CD4-positive, alpha-beta memory T cell (primary cell): Measurements from ENCODE around the gene RASSF1. TPM values are rescaled to one million over a fixed set of nuclear protein-coding genes. Genes with fewer than 3 reads are reported as not detected.

Source experiments
- CTCF ChIA-PET: fragments of 350-600 bp; sonication (Branson Sonifier 250); formaldehyde crosslinking; loops from one replicate; lab custom pipeline; 2021; ENCODE audit warnings: inconsistent platforms; ENCODE audit not compliant: partially characterized antibody; lab: Charles Lee
- POLR2A ChIA-PET: fragments of 350-600 bp; sonication (Branson Sonifier 250); formaldehyde crosslinking; loops from one replicate; lab custom pipeline; 2021; ENCODE audit not compliant: partially characterized antibody; lab: Charles Lee
- DNase-seq, 5 donors: peaks; one replicate each; pipeline versions ENCODE4 v3.0.0 to v3.0.0-alpha.2; 2020 to 2022; ENCODE audit warnings: mixed read lengths in 1 of 5
- H3K27ac ChIP-seq: one replicate; pipeline ENCODE4 v1.7.0; 2013; ENCODE audit warnings: low read depth, low read length
- H3K27me3 ChIP-seq: 2 replicates; pipeline ENCODE4 v1.7.0; 2013; ENCODE audit warnings: mild to moderate bottlenecking, low read length, moderate library complexity; ENCODE audit not compliant: insufficient read depth
- H3K36me3 ChIP-seq: 2 replicates; pipeline ENCODE4 v1.7.0; 2013; ENCODE audit warnings: mild to moderate bottlenecking, low read length, moderate library complexity; ENCODE audit not compliant: insufficient read depth
- H3K4me1 ChIP-seq: 2 replicates; pipeline ENCODE4 v1.7.0; 2013; ENCODE audit warnings: mild to moderate bottlenecking, low read length, moderate library complexity; ENCODE audit not compliant: insufficient read depth
- H3K4me3 ChIP-seq, 2 donors: one replicate each; pipeline ENCODE4 v1.7.0; 2013; ENCODE audit warnings: low read length in 2 of 2, mild to moderate bottlenecking in 1 of 2
- H3K9me3 ChIP-seq, 2 donors: one replicate each; pipeline ENCODE4 v1.7.0; 2013; ENCODE audit warnings: low read length in 2 of 2, control low read depth in 1 of 2; ENCODE audit not compliant: control insufficient read depth in 1 of 2
- H3K27ac Mint-ChIP-seq, 7 donors: one replicate each; pipeline ENCODE4 v1.8.0; 2020 to 2021; ENCODE audit warnings: mixed read lengths in 7 of 7, mild to moderate bottlenecking in 6 of 7, inconsistent platforms in 3 of 7, moderate library complexity in 3 of 7
- H3K27me3 Mint-ChIP-seq, 2 donors: one replicate each; pipeline ENCODE4 v1.8.0; 2020 to 2021; ENCODE audit warnings: mixed read lengths in 2 of 2
- H3K36me3 Mint-ChIP-seq, 2 donors: one replicate each; pipeline ENCODE4 v1.8.0; 2020 to 2021; ENCODE audit warnings: mixed read lengths in 2 of 2, inconsistent platforms in 1 of 2, mild to moderate bottlenecking in 1 of 2
- H3K4me1 Mint-ChIP-seq, 4 donors: one replicate each; pipeline ENCODE4 v1.8.0; 2020 to 2021; ENCODE audit warnings: mixed read lengths in 4 of 4, mild to moderate bottlenecking in 1 of 4
- H3K4me3 Mint-ChIP-seq, 8 donors: one replicate each; pipeline ENCODE4 v1.8.0; 2020 to 2021; ENCODE audit warnings: mixed read lengths in 8 of 8, mild to moderate bottlenecking in 7 of 8, moderate library complexity in 6 of 8, inconsistent platforms in 3 of 8
- H3K9me3 Mint-ChIP-seq, 8 donors: one replicate each; pipeline ENCODE4 v1.8.0; 2020 to 2021; ENCODE audit warnings: mixed read lengths in 8 of 8, mild to moderate bottlenecking in 5 of 8, inconsistent platforms in 3 of 8, moderate library complexity in 1 of 8
- intact Hi-C: fragments of 100-400 bp; cut with micrococcal nuclease; formaldehyde crosslinking; loops from one replicate; pipeline ENCODE4 v1.15.1; 2023
- polyA plus RNA-seq, 2 donors: library from polyadenylated mRNA; unstranded; fragments of 300-500 nt; fragmentation: Illumina TruSeq; gene quantifications; one replicate each; pipeline ENCODE4 v1.2.3, GENCODE V29; 2021
- total RNA-seq, 2 experiments: library from RNA; stranded (reverse); gene quantifications; one replicate each; pipeline ENCODE4 v1.2.3, GENCODE V29; 2021

The RASSF1 gene
- total and polyA plus RNA-seq, 4 experiments from 2014 or later, result 37.5 to 86.9 (median 72.1) TPM

GRCh38 chr3:50299929-50300680 lies 40.5 kb downstream of the RASSF1 start:
- H3K27ac Mint-ChIP-seq, result peak overlapping the region; percentile 95 to 100 (median 100)
- H3K9me3 Mint-ChIP-seq, result no peaks in the 10 kb centered on the region
- peak in 1 of 5 donors; percentile 32 for DNase-seq
- no peaks in the 10 kb centered on the region for H3K9me3 ChIP-seq
- peaks cover 25% of the 10 kb centered on the region for H3K4me1 ChIP-seq
- peak overlapping the region; percentile 90 for H3K27ac ChIP-seq
- ChIA-PET CTCF (interaction anchor here (0.9 to 3.8 kb wide), 11 partner anchors 15 to 105 kb away, joined by 3 to 37 read pairs (median 5); partner anchors contain the start of genes GNAI2, HYAL2 and TUSC2), POLR2A (interaction anchor here (0.6 to 9.2 kb wide), 15 partner anchors 10 to 269 kb away, joined by 3 to 178 read pairs (median 10); partner anchors contain the start of genes CYB561D2, GNAI2, HEMK1 and HYAL2)
- peak overlapping the region; percentile 57 to 64 for H3K4me3 ChIP-seq
- no peaks in the 10 kb centered on the region for H3K27me3 ChIP-seq
- H3K27me3 Mint-ChIP-seq, result no peaks in the 10 kb centered on the region
- H3K36me3 ChIP-seq, result no peaks in the 10 kb centered on the region
- intact Hi-C loops, result loop anchor here (1.0 to 2.0 kb wide), 8 partner anchors 21 to 361 kb away; partner anchors contain the start of genes CYB561D2, NPRL2, TMEM115 and TUSC2
- H3K4me3 Mint-ChIP-seq, result peak overlapping the region; percentile 95 to 100 (median 97)
- H3K4me1 Mint-ChIP-seq, result peaks cover 15 to 47% (median 27%) of the 10 kb centered on the region in 4 donors
- H3K36me3 Mint-ChIP-seq, result peaks cover 0 to 7% of the 10 kb centered on the region in 2 donors

GRCh38 chr3:50299638-50299928 lies 41.1 kb downstream of the RASSF1 start:
- H3K4me3 Mint-ChIP-seq, result peak overlapping the region; percentile 95 to 100 (median 97)
- H3K4me1 ChIP-seq, result peaks cover 25% of the 10 kb centered on the region
- no peaks in the 10 kb centered on the region for H3K9me3 Mint-ChIP-seq
- ChIA-PET CTCF (interaction anchor here (0.9 to 3.8 kb wide), 12 partner anchors 15 to 105 kb away, joined by 3 to 37 read pairs (median 5); partner anchors contain the start of genes GNAI2, HYAL2 and TUSC2), POLR2A (interaction anchor here (1.0 to 9.2 kb wide), 17 partner anchors 10 to 1090 kb away, joined by 3 to 178 read pairs (median 7); partner anchors contain the start of genes CYB561D2, GNAI2, HEMK1 and HYAL2)
- H3K36me3 Mint-ChIP-seq, result peaks cover 0 to 7% of the 10 kb centered on the region in 2 donors
- no peaks in the 10 kb centered on the region for H3K36me3 ChIP-seq
- peak overlapping the region; percentile 90 for H3K27ac ChIP-seq
- DNase-seq, result no peak
- no peaks in the 10 kb centered on the region for H3K9me3 ChIP-seq
- H3K4me1 Mint-ChIP-seq, result peaks cover 12 to 47% (median 26%) of the 10 kb centered on the region in 4 donors
- intact Hi-C loops, result loop anchor here (1.0 to 2.0 kb wide), 8 partner anchors 22 to 360 kb away; partner anchors contain the start of genes CYB561D2, NPRL2, TMEM115 and TUSC2
- peak overlapping the region; percentile 57 to 64 for H3K4me3 ChIP-seq
- H3K27me3 ChIP-seq, result no peaks in the 10 kb centered on the region
- no peaks in the 10 kb centered on the region for H3K27me3 Mint-ChIP-seq
- H3K27ac Mint-ChIP-seq, result peak overlapping the region; percentile 95 to 100 (median 100)

GRCh38 chr3:50298836-50299637 lies 41.6 kb downstream of the RASSF1 start, which contains the start of the genes HYAL3 and NAA80:
Gene HYAL3 (minus strand): TSS chr3:50299405. CDS start chr3:50295602, 3,803 bp downstream.
Gene NAA80 (minus strand): TSS chr3:50299405. CDS start chr3:50297463, 1,942 bp downstream.
- no peaks in the 10 kb centered on the region for H3K9me3 ChIP-seq
- H3K4me3 Mint-ChIP-seq, result peak within 1 kb of the TSS; percentile 95 to 100 (median 97)
- no peaks in the 10 kb centered on the region for H3K36me3 ChIP-seq
- DNase-seq, result peak; percentile 100
- no peaks in the 10 kb centered on the region for H3K27me3 Mint-ChIP-seq
- H3K4me1 ChIP-seq, result peaks cover 25% of the 10 kb centered on the region
- H3K9me3 Mint-ChIP-seq, result no peaks in the 10 kb centered on the region
- H3K27ac ChIP-seq, result peak within 1 kb of the TSS; percentile 90
- intact Hi-C loops, result loop anchor here (1.0 to 2.0 kb wide), 8 partner anchors 22 to 360 kb away; partner anchors contain the start of genes CYB561D2, NPRL2, TMEM115 and TUSC2
- H3K27me3 ChIP-seq, result no peaks in the 10 kb centered on the region
- H3K4me3 ChIP-seq, result peak within 1 kb of the TSS; percentile 74 to 85
- ChIA-PET CTCF (interaction anchor here (0.8 to 3.8 kb wide), 17 partner anchors 15 to 104 kb away, joined by 3 to 37 read pairs (median 5); partner anchors contain the start of genes GNAI2, HYAL2, LSMEM2 and TUSC2), POLR2A (interaction anchor here (0.5 to 9.2 kb wide), 23 partner anchors 9 to 1252 kb away, joined by 3 to 178 read pairs (median 5); partner anchors contain the start of genes C3orf18, CYB561D2, GNAI2 and HEMK1)
- peaks cover 0 to 7% of the 10 kb centered on the region in 2 donors for H3K36me3 Mint-ChIP-seq
- peaks cover 12 to 47% (median 26%) of the 10 kb centered on the region in 4 donors for H3K4me1 Mint-ChIP-seq
- peak within 1 kb of the TSS; percentile 95 to 100 (median 100) for H3K27ac Mint-ChIP-seq

- DNase-seq, result peak in 2 of 5 donors; percentile 18 to 38
Measured at GRCh38 chr3:50297896-50298725, 42.5 kb downstream of the RASSF1 start.

GRCh38 chr3:50297384-50297775 lies 43.3 kb downstream of the RASSF1 start:
- no peaks in the 10 kb centered on the region for H3K9me3 ChIP-seq
- intact Hi-C loops, result no loop called here
- no peaks in the 10 kb centered on the region for H3K36me3 ChIP-seq
- H3K9me3 Mint-ChIP-seq, result peaks cover 0 to 1% (median 0%) of the 10 kb centered on the region in 8 donors
- peak overlapping the region in 4 of 8 donors; percentile 17 to 100 (median 98) for H3K4me3 Mint-ChIP-seq
- H3K36me3 Mint-ChIP-seq, result peaks cover 0 to 7% of the 10 kb centered on the region in 2 donors
- no peaks in the 10 kb centered on the region for H3K27me3 Mint-ChIP-seq
- H3K27ac Mint-ChIP-seq, result peak overlapping the region; percentile 15 to 100 (median 99)
- CTCF ChIA-PET, result interaction anchor here (1.6 to 3.8 kb wide), 6 partner anchors 17 to 51 kb away, joined by 5 to 37 read pairs (median 12); partner anchors contain the start of genes HYAL2 and LSMEM2
- peaks cover 18 to 58% (median 34%) of the 10 kb centered on the region in 4 donors for H3K4me1 Mint-ChIP-seq
- H3K4me1 ChIP-seq, result peaks cover 32% of the 10 kb centered on the region
- POLR2A ChIA-PET, result interaction anchor here (0.9 to 9.2 kb wide), 6 partner anchors 10 to 208 kb away, joined by 3 to 178 read pairs (median 4); partner anchors contain the start of genes CYB561D2, HYAL2, NPRL2 and RASSF1
- no peak overlapping the region for H3K4me3 ChIP-seq
- peak overlapping the region; percentile 90 for H3K27ac ChIP-seq
- H3K27me3 ChIP-seq, result no peaks in the 10 kb centered on the region
- DNase-seq, result peak in 1 of 5 donors; percentile 20

More at GRCh38 chr3:50297896-50298725, 42.5 kb downstream of the RASSF1 start:
- ChIA-PET POLR2A (interaction anchor here (0.8 to 9.2 kb wide), 16 partner anchors 8 to 958 kb away, joined by 3 to 178 read pairs (median 8); partner anchors contain the start of genes CYB561D2, GNAI2, HEMK1 and HYAL2), CTCF (interaction anchor here (1.0 to 3.8 kb wide), 13 partner anchors 14 to 103 kb away, joined by 3 to 37 read pairs (median 5); partner anchors contain the start of genes GNAI2, HYAL2 and LSMEM2)
- H3K27ac ChIP-seq, result peak overlapping the region; percentile 90
- H3K36me3 ChIP-seq, result no peaks in the 10 kb centered on the region
- intact Hi-C loops, result loop anchor here (2.0 kb wide), 1 partner anchor 31 kb away; the partner anchor contains the start of gene TUSC2
- Mint-ChIP-seq H3K9me3 (no peaks in the 10 kb centered on the region), H3K36me3 (peaks cover 0 to 7% of the 10 kb centered on the region in 2 donors), H3K27me3 (no peaks in the 10 kb centered on the region), H3K27ac (peak overlapping the region; percentile 95 to 100 (median 100)), H3K4me3 (peak overlapping the region; percentile 95 to 100 (median 97)), H3K4me1 (peaks cover 12 to 51% (median 27%) of the 10 kb centered on the region in 4 donors)
- no peaks in the 10 kb centered on the region for H3K27me3 ChIP-seq
- no peaks in the 10 kb centered on the region for H3K9me3 ChIP-seq
- peaks cover 25% of the 10 kb centered on the region for H3K4me1 ChIP-seq
- H3K4me3 ChIP-seq, result peak overlapping the region; percentile 74 to 85
